GM23338 (cell line): Measurements from ENCODE around the gene ANAPC7. TPM values are rescaled to one million over a fixed set of nuclear protein-coding genes. Genes with fewer than 3 reads are reported as not detected.

Experiments
- ATAC-seq: fragments of 200-7000 bp; cut with Tn5 transposase; 3 replicates; pipeline ENCODE4 v1.9.1; 2020
- DNase-seq: peaks from one replicate; pipeline ENCODE4 v3.0.0-alpha.2; 2015; ENCODE audit warnings: low spot score
- H2AFZ ChIP-seq: fragments of 200-600 bp; sonication (generic); 2 replicates; pipeline ENCODE4 v1.8.0; 2016; ENCODE audit warnings: antibody characterized with exemption, mild to moderate bottlenecking, moderate library complexity
- H3F3A ChIP-seq: fragments of 200-600 bp; sonication (generic); replicated peaks from 2 replicates; pipeline ENCODE4 v1.8.0; 2017; ENCODE audit warnings: antibody characterized with exemption, mixed run types, low read depth
- H3K27ac ChIP-seq: fragments of 200-600 bp; sonication (generic); 2 replicates; pipeline ENCODE4 v1.6.1; 2016; ENCODE audit warnings: low read depth
- H3K27me3 ChIP-seq: fragments of 200-600 bp; sonication (generic); 2 replicates; pipeline ENCODE4 v1.8.0; 2016; ENCODE audit warnings: mild to moderate bottlenecking, mixed run types, moderate library complexity; ENCODE audit not compliant: insufficient read depth
- H3K36me3 ChIP-seq: fragments of 200-600 bp; sonication (generic); 2 replicates; pipeline ENCODE4 v1.8.0; 2016; ENCODE audit warnings: mild to moderate bottlenecking; ENCODE audit not compliant: insufficient read depth
- H3K4me1 ChIP-seq: fragments of 200-600 bp; sonication (generic); 2 replicates; pipeline ENCODE4 v1.8.0; 2016; ENCODE audit warnings: mild to moderate bottlenecking, moderate library complexity; ENCODE audit not compliant: insufficient read depth
- H3K4me2 ChIP-seq: fragments of 200-600 bp; sonication (generic); 2 replicates; pipeline ENCODE4 v1.7.1; 2017; ENCODE audit warnings: mixed run types
- H3K4me3 ChIP-seq: fragments of 200-600 bp; sonication (generic); 2 replicates; pipeline ENCODE4 v1.6.1; 2016; ENCODE audit warnings: mixed run types
- H3K79me2 ChIP-seq: fragments of 200-600 bp; sonication (generic); replicated peaks from 2 replicates; pipeline ENCODE4 v1.8.0; 2017; ENCODE audit warnings: mild to moderate bottlenecking; ENCODE audit not compliant: insufficient read depth
- H3K9me2 ChIP-seq: fragments of 200-600 bp; sonication (generic); 2 replicates; pipeline ENCODE4 v1.8.0; 2017; ENCODE audit not compliant: insufficient read depth
- H4K20me1 ChIP-seq: fragments of 200-600 bp; sonication (generic); replicated peaks from 2 replicates; pipeline ENCODE4 v1.8.0; 2017; ENCODE audit warnings: mild to moderate bottlenecking; ENCODE audit not compliant: insufficient read depth
- H3K27ac Mint-ChIP-seq: 2 replicates; pipeline ENCODE4 v1.8.0; 2020; ENCODE audit warnings: inconsistent platforms, mild to moderate bottlenecking, moderate library complexity, mixed read lengths
- H3K27me3 Mint-ChIP-seq: 3 replicates; pipeline ENCODE4 v1.8.0; 2022; ENCODE audit warnings: low read depth, mild to moderate bottlenecking, moderate library complexity, mixed read lengths, inconsistent platforms; ENCODE audit not compliant: insufficient read depth, poor library complexity
- H3K36me3 Mint-ChIP-seq: 3 replicates; pipeline ENCODE4 v1.8.0; 2021; ENCODE audit warnings: low read depth, mild to moderate bottlenecking, inconsistent platforms, moderate library complexity, mixed read lengths
- H3K4me1 Mint-ChIP-seq: 3 replicates; pipeline ENCODE4 v1.8.0; 2020; ENCODE audit warnings: mild to moderate bottlenecking, inconsistent platforms, mixed read lengths
- H3K4me3 Mint-ChIP-seq: 3 replicates; pipeline ENCODE4 v1.8.0; 2021; ENCODE audit warnings: moderate library complexity, mild to moderate bottlenecking, inconsistent platforms, mixed read lengths
- H3K9me3 Mint-ChIP-seq: 3 replicates; pipeline ENCODE4 v1.8.0; 2020; ENCODE audit warnings: moderate library complexity, mild to moderate bottlenecking, inconsistent platforms, mixed read lengths
- CREB1 ChIP-seq: fragments of 250-450 bp; sonication (Bioruptor Pico); IDR thresholded peaks from 2 replicates; pipeline ENCODE4 v1.5.0; 2020; ENCODE audit warnings: low read depth, mild to moderate bottlenecking, moderate library complexity
- EZH2 ChIP-seq: fragments of 200-600 bp; sonication (generic); IDR thresholded peaks from one replicate; pipeline ENCODE4 v1.8.0; 2017; ENCODE audit warnings: antibody characterized with exemption, mild to moderate bottlenecking, low read depth; ENCODE audit not compliant: unreplicated experiment
- EZH2phosphoT487 ChIP-seq: fragments of 200-600 bp; sonication (generic); IDR thresholded peaks from one replicate; pipeline ENCODE4 v1.8.1; 2018; ENCODE audit warnings: antibody characterized with exemption; ENCODE audit not compliant: unreplicated experiment
- NANOG ChIP-seq: IDR thresholded peaks from 2 replicates; pipeline ENCODE4 v1.6.1; 2016; ENCODE audit warnings: antibody characterized with exemption, borderline replicate concordance
- POLR2AphosphoS5 ChIP-seq: IDR thresholded peaks from 2 replicates; pipeline ENCODE4 v1.6.1; 2016; ENCODE audit warnings: antibody characterized with exemption, low read depth
- STAT1 ChIP-seq: IDR thresholded peaks from one replicate; pipeline ENCODE4 v1.6.1; 2016; ENCODE audit warnings: antibody characterized with exemption; ENCODE audit not compliant: unreplicated experiment
- ZNF114 ChIP-seq: fragments of 250-450 bp; sonication (Bioruptor Pico); IDR thresholded peaks from 2 replicates; pipeline ENCODE4 v1.5.0; 2020; ENCODE audit warnings: mild to moderate bottlenecking, moderate library complexity
- ZNF331 ChIP-seq: fragments of 250-450 bp; sonication (Bioruptor Pico); IDR thresholded peaks from 2 replicates; pipeline ENCODE4 v1.5.0; 2020; ENCODE audit warnings: low read depth, mild to moderate bottlenecking, moderate library complexity
- polyA plus RNA-seq: library from polyadenylated mRNA; unstranded; fragments of >200 nt; fragmentation: Nextera tagmentation; extraction: Ambion mirVana; gene quantifications from 2 replicates; pipeline ENCODE4 v1.2.1, GENCODE V29; 2016
- total RNA-seq: library from RNA; depleted of rRNA; stranded (reverse); fragments of >200 nt; shearing (Covaris generic); gene quantifications from 2 replicates; pipeline ENCODE4 v1.2.3, GENCODE V29; 2014
- TF ChIP-seq, protein P1 (sequence below): IDR thresholded peaks from one replicate; pipeline ENCODE4 v1.6.1; 2018; ENCODE audit warnings: antibody characterized with exemption; ENCODE audit not compliant: unreplicated experiment
- TF ChIP-seq, protein P2 (sequence below): IDR thresholded peaks from 2 replicates; pipeline ENCODE4 v1.6.1; 2016; ENCODE audit warnings: antibody characterized with exemption
- TF ChIP-seq, protein P3 (sequence below), 2 experiments: fragments of 200-600 bp in 1 of 2; sonication (generic) in 1 of 2; conservative IDR thresholded peaks; 2 replicates each; pipeline versions ENCODE4 v1.5.1 to v1.6.1; 2016 to 2017; ENCODE audit warnings: antibody characterized with exemption in 2 of 2, low read depth in 2 of 2, mild to moderate bottlenecking in 2 of 2, moderate library complexity in 1 of 2

The ANAPC7 gene
- total and polyA plus RNA-seq, 2 experiments from 2014 or later = 71.0 to 99.3 TPM

DNA sequence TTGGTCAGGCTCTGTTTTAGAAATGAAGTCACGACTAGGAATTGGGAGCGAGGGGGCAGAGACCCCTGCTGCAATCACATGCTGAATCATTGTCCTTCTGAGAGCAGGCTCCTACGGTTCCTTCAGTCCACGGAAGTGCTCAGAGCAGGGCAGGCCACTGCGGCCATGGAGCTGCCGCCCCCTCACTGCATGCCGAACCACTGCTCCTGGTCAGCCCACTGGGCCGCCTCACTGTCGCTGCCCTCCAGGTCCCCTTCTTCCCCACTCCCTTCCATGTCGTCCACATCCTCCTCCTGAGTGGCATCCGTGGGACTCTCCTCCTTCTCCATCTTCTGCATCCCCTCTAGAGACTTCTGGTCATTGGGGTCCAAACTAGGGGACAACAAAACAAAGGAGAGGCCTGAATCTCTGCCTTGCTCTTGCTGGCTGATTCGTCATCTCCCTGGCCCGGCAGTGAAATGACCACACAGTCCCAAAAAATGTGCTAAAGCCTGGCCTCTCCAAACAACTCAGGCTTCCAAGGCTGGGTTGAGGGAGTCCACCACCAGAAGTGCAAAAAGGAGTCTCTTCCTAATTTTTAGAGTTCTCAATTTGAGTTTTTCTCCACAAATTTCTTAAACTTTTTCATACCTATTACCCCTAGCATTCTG lies 29.4 kb downstream of the ANAPC7 start (continued):
- TF ChIP-seq NANOG (no peak), POLR2AphosphoS5 (no peak), EZH2 (no peak), CREB1 (CRISPR knock-in tag) (no peak), EZH2phosphoT487 (no peak), ZNF114 (CRISPR knock-in tag) (no peak), ZNF331 (CRISPR knock-in tag) (no peak)
- TF ChIP-seq, protein P1, sequence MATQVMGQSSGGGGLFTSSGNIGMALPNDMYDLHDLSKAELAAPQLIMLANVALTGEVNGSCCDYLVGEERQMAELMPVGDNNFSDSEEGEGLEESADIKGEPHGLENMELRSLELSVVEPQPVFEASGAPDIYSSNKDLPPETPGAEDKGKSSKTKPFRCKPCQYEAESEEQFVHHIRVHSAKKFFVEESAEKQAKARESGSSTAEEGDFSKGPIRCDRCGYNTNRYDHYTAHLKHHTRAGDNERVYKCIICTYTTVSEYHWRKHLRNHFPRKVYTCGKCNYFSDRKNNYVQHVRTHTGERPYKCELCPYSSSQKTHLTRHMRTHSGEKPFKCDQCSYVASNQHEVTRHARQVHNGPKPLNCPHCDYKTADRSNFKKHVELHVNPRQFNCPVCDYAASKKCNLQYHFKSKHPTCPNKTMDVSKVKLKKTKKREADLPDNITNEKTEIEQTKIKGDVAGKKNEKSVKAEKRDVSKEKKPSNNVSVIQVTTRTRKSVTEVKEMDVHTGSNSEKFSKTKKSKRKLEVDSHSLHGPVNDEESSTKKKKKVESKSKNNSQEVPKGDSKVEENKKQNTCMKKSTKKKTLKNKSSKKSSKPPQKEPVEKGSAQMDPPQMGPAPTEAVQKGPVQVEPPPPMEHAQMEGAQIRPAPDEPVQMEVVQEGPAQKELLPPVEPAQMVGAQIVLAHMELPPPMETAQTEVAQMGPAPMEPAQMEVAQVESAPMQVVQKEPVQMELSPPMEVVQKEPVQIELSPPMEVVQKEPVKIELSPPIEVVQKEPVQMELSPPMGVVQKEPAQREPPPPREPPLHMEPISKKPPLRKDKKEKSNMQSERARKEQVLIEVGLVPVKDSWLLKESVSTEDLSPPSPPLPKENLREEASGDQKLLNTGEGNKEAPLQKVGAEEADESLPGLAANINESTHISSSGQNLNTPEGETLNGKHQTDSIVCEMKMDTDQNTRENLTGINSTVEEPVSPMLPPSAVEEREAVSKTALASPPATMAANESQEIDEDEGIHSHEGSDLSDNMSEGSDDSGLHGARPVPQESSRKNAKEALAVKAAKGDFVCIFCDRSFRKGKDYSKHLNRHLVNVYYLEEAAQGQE = no peak
- TF ChIP-seq, protein P2, sequence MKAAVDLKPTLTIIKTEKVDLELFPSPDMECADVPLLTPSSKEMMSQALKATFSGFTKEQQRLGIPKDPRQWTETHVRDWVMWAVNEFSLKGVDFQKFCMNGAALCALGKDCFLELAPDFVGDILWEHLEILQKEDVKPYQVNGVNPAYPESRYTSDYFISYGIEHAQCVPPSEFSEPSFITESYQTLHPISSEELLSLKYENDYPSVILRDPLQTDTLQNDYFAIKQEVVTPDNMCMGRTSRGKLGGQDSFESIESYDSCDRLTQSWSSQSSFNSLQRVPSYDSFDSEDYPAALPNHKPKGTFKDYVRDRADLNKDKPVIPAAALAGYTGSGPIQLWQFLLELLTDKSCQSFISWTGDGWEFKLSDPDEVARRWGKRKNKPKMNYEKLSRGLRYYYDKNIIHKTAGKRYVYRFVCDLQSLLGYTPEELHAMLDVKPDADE = no peak
- TF ChIP-seq, protein P3, sequence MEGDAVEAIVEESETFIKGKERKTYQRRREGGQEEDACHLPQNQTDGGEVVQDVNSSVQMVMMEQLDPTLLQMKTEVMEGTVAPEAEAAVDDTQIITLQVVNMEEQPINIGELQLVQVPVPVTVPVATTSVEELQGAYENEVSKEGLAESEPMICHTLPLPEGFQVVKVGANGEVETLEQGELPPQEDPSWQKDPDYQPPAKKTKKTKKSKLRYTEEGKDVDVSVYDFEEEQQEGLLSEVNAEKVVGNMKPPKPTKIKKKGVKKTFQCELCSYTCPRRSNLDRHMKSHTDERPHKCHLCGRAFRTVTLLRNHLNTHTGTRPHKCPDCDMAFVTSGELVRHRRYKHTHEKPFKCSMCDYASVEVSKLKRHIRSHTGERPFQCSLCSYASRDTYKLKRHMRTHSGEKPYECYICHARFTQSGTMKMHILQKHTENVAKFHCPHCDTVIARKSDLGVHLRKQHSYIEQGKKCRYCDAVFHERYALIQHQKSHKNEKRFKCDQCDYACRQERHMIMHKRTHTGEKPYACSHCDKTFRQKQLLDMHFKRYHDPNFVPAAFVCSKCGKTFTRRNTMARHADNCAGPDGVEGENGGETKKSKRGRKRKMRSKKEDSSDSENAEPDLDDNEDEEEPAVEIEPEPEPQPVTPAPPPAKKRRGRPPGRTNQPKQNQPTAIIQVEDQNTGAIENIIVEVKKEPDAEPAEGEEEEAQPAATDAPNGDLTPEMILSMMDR (conservative IDR thresholded peaks at IDR 0.05; ENCODE audit: low read depth in 2 of 2) = no peak

DNA sequence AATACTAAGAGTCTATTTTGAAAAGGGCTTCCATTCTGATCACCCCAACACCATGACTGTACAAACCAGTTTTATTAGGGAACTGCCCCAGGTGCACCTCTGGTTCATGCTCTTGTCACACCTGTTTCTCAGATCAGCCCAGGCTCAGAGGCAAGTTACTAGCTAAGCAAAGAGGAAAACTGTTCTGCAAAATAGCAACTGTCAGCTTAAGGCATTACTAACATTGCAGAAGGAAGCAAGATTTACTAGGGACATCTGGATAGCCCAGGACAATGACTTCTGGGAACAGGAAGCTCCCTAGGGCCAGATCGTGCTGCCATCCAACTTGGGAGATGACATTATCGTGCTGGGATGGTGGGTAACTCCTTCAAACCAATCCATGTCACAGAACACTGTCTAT lies 30.1 kb downstream of the ANAPC7 start:
- DNase-seq (no peak), ATAC-seq (no peak)
- Mint-ChIP-seq H3K36me3 (peaks cover 76% of the 10 kb centered on the region), H3K27ac (no peak overlapping the region; the same call in 1 of the 2 replicates), H3K27me3 (peaks cover 2% of the 10 kb centered on the region), H3K9me3 (no peaks in the 10 kb centered on the region), H3K4me1 (no peaks in the 10 kb centered on the region), H3K4me3 (no peak overlapping the region)
- Histone ChIP-seq H3K4me1 (no peaks in the 10 kb centered on the region), H2AFZ (no peak overlapping the region), H3K4me3 (no peak overlapping the region), H3K27ac (peak overlapping the region; percentile 19; the same call in 1 of the 2 replicates), H4K20me1 (peaks cover 10% of the 10 kb centered on the region), H3K4me2 (no peak overlapping the region), H3K9me2 (no peaks in the 10 kb centered on the region), H3K27me3 (no peaks in the 10 kb centered on the region), H3K79me2 (no peaks in the 10 kb centered on the region), H3F3A (peaks cover 25% of the 10 kb centered on the region), H3K36me3 (peaks cover 49% of the 10 kb centered on the region)
- TF ChIP-seq STAT1 (no peak), EZH2phosphoT487 (no peak), ZNF331 (CRISPR knock-in tag) (no peak), NANOG (no peak)
- TF ChIP-seq, protein P2 = no peak
